Stimulated activated CD4-positive, alpha-beta T cell treated with anti-CD3 and anti-CD28 coated beads, Interleukin-1b, Interleukin-23, amount 100 ng/mL, for 1 hour (primary cell): ENCODE data around the gene TATDN3.
"Not testable (repeated sequence)": the region's sequence is repeated elsewhere in the genome, so short reads cannot be mapped to it uniquely, and the experiment has no call there.

Experiments
- DNase-seq, 2 donors: peaks; one replicate each; pipeline ENCODE4 v3.0.0-alpha.2; 2020; ENCODE audit warnings: low read depth in 2 of 2

TATDN3 gene, protein sequence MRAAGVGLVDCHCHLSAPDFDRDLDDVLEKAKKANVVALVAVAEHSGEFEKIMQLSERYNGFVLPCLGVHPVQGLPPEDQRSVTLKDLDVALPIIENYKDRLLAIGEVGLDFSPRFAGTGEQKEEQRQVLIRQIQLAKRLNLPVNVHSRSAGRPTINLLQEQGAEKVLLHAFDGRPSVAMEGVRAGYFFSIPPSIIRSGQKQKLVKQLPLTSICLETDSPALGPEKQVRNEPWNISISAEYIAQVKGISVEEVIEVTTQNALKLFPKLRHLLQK

DNA sequence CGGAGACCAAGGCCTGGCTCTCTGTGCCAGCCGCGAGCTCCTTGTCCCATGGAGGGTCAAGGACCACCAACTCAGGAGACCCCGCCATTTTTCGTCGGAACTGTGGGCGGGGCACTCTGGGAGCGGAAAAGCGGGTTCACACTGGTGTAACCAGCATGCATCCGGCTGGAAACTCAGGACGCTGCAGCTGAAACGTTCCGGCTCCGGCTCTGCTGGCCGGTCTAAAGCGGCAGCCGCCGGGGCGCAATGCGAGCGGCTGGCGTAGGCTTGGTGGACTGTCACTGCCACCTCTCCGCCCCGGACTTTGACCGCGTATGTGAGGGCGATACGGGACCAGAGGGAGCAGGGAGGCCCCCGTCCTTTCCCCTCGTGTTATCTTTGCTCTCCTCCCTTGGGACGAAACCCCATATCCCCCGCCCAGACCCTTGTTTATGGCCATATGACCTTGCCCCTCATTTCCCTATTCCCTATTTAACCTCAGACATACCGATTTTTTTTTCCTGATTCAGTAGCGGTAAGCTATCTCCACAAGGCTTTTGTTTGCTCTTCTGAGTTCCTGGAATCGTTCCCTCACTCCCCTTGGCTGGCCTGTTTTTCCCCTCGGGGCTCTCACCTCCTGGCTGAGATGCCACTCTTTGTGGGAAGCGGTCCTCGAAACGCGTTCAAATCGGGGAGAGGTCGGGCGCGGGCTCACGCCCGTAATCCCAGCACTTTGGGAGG lies at the start of gene TATDN3, which contains the start of gene NSL1:
Gene TATDN3 (plus strand): TSS at position 219 of the 720 bp plus-strand sequence. CDS start 28 bp downstream, at position 247.
Gene NSL1 (minus strand): TSS at position 102 of the 720 bp plus-strand sequence. CDS start 14 bp downstream, at position 88.
- peak; percentile 84 to 99 for DNase-seq

- no peak for DNase-seq
Observed at GRCh38 chr1:212743901-212744475, 47.7 kb upstream of the TATDN3 start.

- DNase-seq, result no peak
Observed at GRCh38 chr1:212745303-212745702, 46.4 kb upstream of the TATDN3 start.

- no peak for DNase-seq
Observed at GRCh38 chr1:212746546-212746945, 45.1 kb upstream of the TATDN3 start.

DNA sequence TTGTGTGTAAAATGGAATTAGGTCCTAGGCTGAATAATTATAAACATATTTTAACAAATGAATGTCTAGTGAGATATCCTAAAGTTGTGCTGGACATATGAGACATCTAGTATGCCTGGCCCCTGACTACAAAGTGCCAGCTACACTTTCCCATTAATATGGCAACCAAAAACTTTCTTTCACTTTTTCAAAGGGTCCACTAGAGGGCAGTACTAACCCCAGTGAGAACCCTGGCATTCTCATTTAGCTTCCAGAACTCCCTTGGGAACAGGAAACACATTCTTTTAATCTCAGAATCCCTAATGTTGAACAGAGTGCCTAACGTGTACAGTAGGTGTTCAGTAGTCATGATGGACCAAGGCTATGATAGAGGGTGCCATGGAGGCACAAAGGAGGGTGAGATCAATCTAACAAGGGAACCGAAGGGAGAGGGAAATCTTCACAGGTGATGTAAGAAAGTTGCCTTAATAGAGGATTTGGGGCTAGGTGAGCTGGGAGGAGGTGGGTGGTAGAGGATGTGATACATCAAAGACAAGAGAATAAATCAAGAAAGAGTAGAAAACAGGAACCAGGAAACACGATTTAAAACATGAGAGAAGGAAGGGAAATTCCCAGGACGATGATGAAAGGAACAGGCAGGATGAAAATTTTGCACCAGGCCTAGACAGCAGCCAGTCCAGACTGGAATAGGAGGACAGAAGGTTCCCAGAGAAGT lies 41.7 kb upstream of the TATDN3 start:
- no peak for DNase-seq

- no peak for DNase-seq
Observed at GRCh38 chr1:212752252-212752933, 39.3 kb upstream of the TATDN3 start.

GRCh38 chr1:212752934-212753497 lies 38.7 kb upstream of the TATDN3 start:
- no peak for DNase-seq

DNA sequence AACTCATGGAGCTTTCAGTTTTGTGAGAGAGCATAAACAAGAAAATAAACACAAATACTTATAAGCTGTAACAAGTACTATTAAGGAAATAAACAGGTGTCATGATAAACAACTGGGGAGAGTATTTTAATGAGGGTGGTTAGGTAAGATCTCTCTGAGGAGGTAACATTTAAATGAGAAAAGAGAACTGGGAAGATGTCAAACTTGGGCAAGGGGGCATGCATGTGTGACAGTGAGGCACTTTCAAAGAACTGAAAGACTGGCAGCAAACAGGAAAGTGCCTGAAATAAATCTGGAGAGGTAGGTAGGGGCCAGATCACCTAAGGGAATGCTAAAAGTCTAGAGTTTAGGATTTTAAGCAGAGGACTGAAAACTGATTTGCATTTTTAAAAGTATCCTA lies 37.9 kb upstream of the TATDN3 start:
- DNase-seq, result no peak

DNA sequence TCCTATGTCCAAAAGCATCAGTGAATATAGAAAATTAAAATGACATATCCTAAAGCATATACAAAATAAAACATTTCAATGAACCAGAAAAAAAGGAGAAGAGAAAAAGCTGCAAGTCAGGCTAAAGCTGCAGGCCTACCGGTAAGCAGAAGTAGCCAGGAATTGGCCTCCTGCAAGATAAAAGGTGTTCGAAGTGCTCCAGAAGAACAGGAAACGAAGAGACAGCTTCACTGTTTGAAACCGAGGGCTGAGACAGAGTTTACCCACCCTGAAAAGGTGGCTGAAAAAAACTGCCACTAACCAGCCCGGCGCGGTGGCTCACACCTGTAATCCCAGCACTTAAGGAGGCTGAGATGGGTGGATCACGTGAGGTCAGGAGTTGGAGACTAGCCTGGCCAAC lies 37.5 kb upstream of the TATDN3 start:
- no peak for DNase-seq

GRCh38 chr1:212754680-212755079 lies 37.0 kb upstream of the TATDN3 start:
- DNase-seq, result no peak

DNA sequence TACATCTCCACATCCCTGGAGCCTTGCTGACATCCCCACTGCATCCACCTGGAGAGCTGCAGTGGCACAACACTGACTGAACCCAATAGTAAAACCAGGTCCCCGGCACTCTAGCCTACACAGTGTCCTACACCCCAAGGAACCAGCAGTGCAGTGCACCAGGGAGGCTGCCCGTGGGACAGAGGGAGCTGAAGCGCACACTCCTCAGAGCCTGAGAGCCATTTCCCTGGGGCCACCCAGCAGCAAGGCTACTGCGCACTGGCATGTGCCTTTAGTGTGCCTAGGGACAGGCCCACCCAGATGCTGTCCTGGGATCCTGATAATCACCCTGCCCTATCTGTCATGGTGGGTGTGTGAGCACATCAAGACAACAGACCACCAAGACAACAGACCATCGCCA lies 32.0 kb upstream of the TATDN3 start:
- no peak for DNase-seq

GRCh38 chr1:212760126-212760823 lies 31.4 kb upstream of the TATDN3 start:
- DNase-seq, result peak in 1 of 2 donors; percentile 30

- no peak for DNase-seq
Observed at GRCh38 chr1:212762234-212762633, 29.5 kb upstream of the TATDN3 start.

DNA sequence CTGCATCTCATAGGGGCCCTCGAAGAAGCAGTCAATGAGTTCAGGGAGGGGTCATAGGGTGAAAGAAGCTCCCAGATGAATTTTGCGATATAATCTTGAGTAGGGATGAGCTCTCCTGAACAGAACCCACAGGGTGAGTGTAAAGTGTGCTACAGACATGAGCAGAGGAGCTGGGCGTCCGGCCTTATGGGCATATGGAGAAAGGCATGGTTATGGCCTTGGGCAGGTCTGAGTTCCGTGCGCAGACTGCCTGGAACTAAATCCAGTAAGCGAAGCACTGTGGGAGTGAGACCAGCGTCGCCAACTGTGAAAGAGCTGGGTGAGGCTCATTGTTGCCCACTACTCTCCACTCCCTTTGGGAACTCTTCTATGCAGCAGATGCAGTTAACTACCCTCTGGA lies 28.9 kb upstream of the TATDN3 start:
- no peak for DNase-seq

DNA sequence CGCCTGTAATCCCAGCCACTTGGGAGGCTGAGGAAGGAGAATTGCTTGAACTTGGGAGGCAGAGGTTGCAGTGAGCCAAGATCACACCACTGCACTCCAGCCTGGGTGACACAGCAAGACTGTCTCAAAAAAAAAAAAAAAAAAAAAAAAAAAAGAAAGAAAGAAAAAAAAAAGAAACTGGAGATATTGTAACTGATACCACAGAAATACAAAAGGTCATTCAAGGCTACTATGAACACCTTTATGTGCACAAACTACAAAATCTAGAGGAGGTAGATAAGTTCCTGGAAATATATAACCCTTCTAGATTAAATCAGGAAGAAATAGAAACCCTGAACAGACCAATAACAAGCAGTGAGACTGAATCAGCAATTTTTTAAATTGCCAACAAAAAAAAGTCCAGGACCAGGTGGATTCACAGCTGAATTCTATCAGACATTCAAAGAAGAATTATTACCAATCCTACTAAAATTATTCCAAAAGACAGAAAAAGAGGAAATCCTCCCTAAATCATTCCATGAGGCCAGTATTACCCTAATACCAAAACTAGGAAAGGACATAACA lies 26.9 kb upstream of the TATDN3 start:
- DNase-seq, result not testable (repeated sequence)

DNA sequence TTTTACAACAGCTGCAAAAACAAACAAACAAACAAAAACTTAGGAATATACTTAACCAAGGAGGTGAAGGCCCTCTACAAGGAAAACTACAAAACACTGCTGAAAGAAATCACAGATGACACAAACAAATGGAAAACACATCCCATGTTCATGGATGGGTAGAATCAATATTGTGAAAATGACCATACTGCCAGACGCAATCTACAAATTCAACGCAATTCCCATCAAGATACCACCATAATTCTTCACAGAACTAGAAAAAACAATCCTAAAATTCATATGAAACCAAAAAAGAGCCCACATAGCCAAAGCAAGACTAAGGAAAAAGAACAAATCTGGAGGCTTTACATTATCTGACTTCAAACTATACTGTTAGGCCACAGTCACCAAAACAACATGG lies 24.9 kb upstream of the TATDN3 start:
- not testable (repeated sequence) for DNase-seq

DNA sequence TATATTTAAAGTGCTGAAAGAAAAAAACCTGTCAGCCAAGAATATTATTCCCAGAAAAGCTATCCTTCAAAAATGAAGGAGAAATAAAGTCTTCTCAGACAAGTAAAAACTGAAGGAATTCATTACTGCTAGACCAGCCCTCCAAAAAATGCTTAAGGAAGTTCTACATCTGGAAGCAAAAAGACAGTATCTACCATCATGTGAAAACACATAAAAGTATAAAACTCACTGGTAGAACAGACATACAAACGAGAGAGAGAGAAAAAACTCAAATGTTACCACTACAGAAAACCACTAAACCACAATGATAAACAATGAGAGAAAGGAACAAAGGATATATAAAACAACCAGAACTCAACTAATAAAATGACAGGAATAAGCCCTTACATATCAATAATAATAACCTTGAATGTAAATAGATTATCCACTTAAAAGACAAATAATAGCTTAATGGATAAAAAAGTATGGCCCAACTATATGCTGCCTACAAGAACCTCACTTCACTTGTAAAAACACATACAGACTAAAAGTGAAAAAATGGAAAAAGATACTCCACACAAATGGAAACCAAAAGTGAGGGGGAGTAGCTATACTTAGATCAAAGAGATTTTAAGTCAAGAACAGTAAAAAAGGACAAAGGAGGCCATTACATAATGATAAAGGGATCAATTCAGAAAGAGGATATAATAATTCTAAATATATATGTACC lies 22.1 kb upstream of the TATDN3 start:
- no peak for DNase-seq

GRCh38 chr1:212771341-212771740 lies 20.4 kb upstream of the TATDN3 start:
- DNase-seq, result no peak

DNA sequence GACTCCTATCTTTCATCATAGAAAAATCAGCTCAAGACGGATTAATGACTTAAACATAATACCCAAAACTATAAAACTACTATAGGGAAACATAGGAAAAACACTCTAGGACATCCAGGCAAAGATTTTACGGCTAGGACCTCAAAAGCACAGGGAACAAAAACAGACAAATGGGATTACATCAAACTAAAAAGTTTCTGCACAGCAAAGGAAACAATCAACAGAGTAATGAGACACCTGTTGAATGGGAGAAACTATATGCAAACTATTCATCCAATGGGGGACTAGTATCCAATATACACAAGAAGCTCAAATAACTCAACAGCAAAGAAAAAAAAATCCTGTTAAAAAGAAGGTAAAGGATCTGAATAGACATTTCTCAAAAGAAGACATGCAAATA lies 18.7 kb upstream of the TATDN3 start:
- DNase-seq, result no peak

GRCh38 chr1:212774584-212774983 lies 17.1 kb upstream of the TATDN3 start:
- DNase-seq, result no peak
